Calu3 (cell line): ENCODE measurements around the gene ATXN7L1. TPM values are rescaled to one million over a fixed set of nuclear protein-coding genes. Genes with fewer than 3 reads are reported as not detected.

Experiments used
- BruUV-seq: library from RNA; stranded (reverse); fragments of 400-500 nt; replicated peaks from 2 replicates; lab custom pipeline; 2021; lab: Mats Ljungman, UMichigan
- CTCF ChIA-PET: fragments of 300-600 bp; sonication (Branson Sonifier 250); formaldehyde crosslinking; loops from one replicate; lab custom pipeline; 2022; ENCODE audit warnings: antibody characterized with exemption; lab: Charles Lee
- DNase-seq: peaks from one replicate; pipeline ENCODE4 v3.0.0; 2022
- H3K27ac Mint-ChIP-seq: one replicate; pipeline ENCODE4 v1.8.0; 2022; ENCODE audit warnings: mixed read lengths; ENCODE audit not compliant: unreplicated experiment
- H3K27me3 Mint-ChIP-seq: one replicate; pipeline ENCODE4 v1.8.0; 2022; ENCODE audit warnings: mixed read lengths; ENCODE audit not compliant: unreplicated experiment
- H3K36me3 Mint-ChIP-seq: one replicate; pipeline ENCODE4 v1.8.0; 2022; ENCODE audit warnings: mild to moderate bottlenecking, moderate library complexity, mixed read lengths; ENCODE audit not compliant: insufficient read depth, unreplicated experiment
- H3K4me1 Mint-ChIP-seq: one replicate; pipeline ENCODE4 v1.8.0; 2022; ENCODE audit warnings: mild to moderate bottlenecking, low read depth, mixed read lengths; ENCODE audit not compliant: unreplicated experiment
- H3K4me3 Mint-ChIP-seq: one replicate; pipeline ENCODE4 v1.8.0; 2022; ENCODE audit warnings: mild to moderate bottlenecking, low read depth, moderate library complexity, mixed read lengths; ENCODE audit not compliant: unreplicated experiment
- H3K9me3 Mint-ChIP-seq: one replicate; pipeline ENCODE4 v1.8.0; 2022; ENCODE audit warnings: low read depth, mixed read lengths; ENCODE audit not compliant: unreplicated experiment
- CTCF ChIP-seq: fragments of 200-600 bp; IDR thresholded peaks from one replicate; pipeline ENCODE4 v1.8.0; 2022; ENCODE audit warnings: antibody characterized with exemption; ENCODE audit not compliant: unreplicated experiment
- intact Hi-C: fragments of 100-400 bp; cut with micrococcal nuclease; formaldehyde crosslinking; loops from one replicate; pipeline ENCODE4 v1.10.0; 2022; ENCODE audit not compliant: unreplicated experiment
- total RNA-seq: library from RNA; stranded (reverse); gene quantifications from 2 replicates; pipeline ENCODE4 v1.2.3, GENCODE V29; 2022

ATXN7L1 gene
- total RNA-seq, 1 experiment from 2014 or later: 12.0 TPM

GRCh38 chr7:105650382-105650970 is 225.9 kb downstream of the ATXN7L1 start:
- intact Hi-C loops: loop anchor here (5.0 to 10.0 kb wide), 4 partner anchors 107 to 504 kb away; partner anchors contain the start of gene ATXN7L1
- no peaks in the 10 kb centered on the region for H3K27me3 Mint-ChIP-seq
- H3K4me3 Mint-ChIP-seq: no peak overlapping the region
- peaks cover 31% of the 10 kb centered on the region for H3K4me1 Mint-ChIP-seq
- H3K9me3 Mint-ChIP-seq: no peaks in the 10 kb centered on the region
- no peak overlapping the region for H3K27ac Mint-ChIP-seq
- peaks cover 5% of the 10 kb centered on the region for H3K36me3 Mint-ChIP-seq
- TF ChIP-seq CTCF: no peak
- CTCF ChIA-PET: no interaction called here
- no TSS peak for BruUV-seq
- DNase-seq: no peak

GRCh38 chr7:105649727-105650381 is 226.5 kb downstream of the ATXN7L1 start:
- Mint-ChIP-seq H3K36me3 (peaks cover 5% of the 10 kb centered on the region), H3K27ac (peak overlapping the region; percentile 11), H3K4me1 (peaks cover 31% of the 10 kb centered on the region), H3K4me3 (no peak overlapping the region), H3K27me3 (no peaks in the 10 kb centered on the region), H3K9me3 (no peaks in the 10 kb centered on the region)
- TF ChIP-seq CTCF: no peak
- no peak for DNase-seq
- CTCF ChIA-PET: no interaction called here
- intact Hi-C loops: loop anchor here (5.0 to 10.0 kb wide), 4 partner anchors 107 to 505 kb away; partner anchors contain the start of gene ATXN7L1
- BruUV-seq: no TSS peak

GRCh38 chr7:105648561-105649401 is 227.6 kb downstream of the ATXN7L1 start:
- Mint-ChIP-seq H3K36me3 (peaks cover 5% of the 10 kb centered on the region), H3K27ac (peak overlapping the region; percentile 11), H3K4me1 (peaks cover 31% of the 10 kb centered on the region), H3K4me3 (no peak overlapping the region), H3K9me3 (no peaks in the 10 kb centered on the region), H3K27me3 (no peaks in the 10 kb centered on the region)
- DNase-seq: peak; percentile 55
- no peak for TF ChIP-seq CTCF
- BruUV-seq: no TSS peak
- CTCF ChIA-PET: no interaction called here
- intact Hi-C loops: no loop called here

- H3K27ac Mint-ChIP-seq: no peak overlapping the region
- no peaks in the 10 kb centered on the region for H3K27me3 Mint-ChIP-seq
- no peaks in the 10 kb centered on the region for H3K9me3 Mint-ChIP-seq
- CTCF ChIA-PET: interaction anchor here (0.6 kb wide), 1 partner anchor 741 kb away, joined by 4 read pairs; no protein-coding TSS in a partner anchor
- peaks cover 31% of the 10 kb centered on the region for H3K4me1 Mint-ChIP-seq
- peaks cover 5% of the 10 kb centered on the region for H3K36me3 Mint-ChIP-seq
- BruUV-seq: no TSS peak
- peak; percentile 12 for DNase-seq
- no peak for TF ChIP-seq CTCF
- intact Hi-C loops: no loop called here
- H3K4me3 Mint-ChIP-seq: no peak overlapping the region
Measured at GRCh38 chr7:105647591-105647990, 228.8 kb downstream of the ATXN7L1 start.
